NAMALWA (cell line): ENCODE data around the gene SDK2.

Experiments used
- DNase-seq: peaks from one replicate; pipeline ENCODE4 v3.0.0-alpha.2; 2015; ENCODE audit warnings: low spot score

Gene SDK2

GRCh38 chr17:73650617-73651200, 6.5 kb upstream of the SDK2 start:
- DNase-seq: no peak

- DNase-seq: peak; percentile 17
These were observed 5.9 kb upstream of the SDK2 start for GRCh38 chr17:73650140-73650539.

DNA sequence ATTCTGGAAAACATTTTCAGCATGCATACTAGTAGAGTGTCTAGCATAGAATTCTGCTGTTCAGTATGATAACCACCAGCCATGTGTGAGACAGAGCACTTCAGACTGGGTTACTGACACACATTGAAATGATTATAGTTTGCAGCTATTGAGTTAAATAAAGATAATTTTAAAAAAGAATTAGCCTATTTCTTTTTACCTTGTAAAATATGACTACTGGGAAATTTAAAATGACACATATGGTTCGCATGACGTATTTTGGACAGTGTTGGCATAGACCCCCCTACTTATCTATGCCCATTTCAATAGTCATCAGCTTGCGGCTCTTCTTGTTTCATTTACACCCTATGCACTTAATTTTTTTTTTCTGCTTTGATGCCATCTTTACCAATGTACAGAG, 4.7 kb upstream of the SDK2 start:
- DNase-seq: no peak

GRCh38 chr17:73648543-73648820, 4.2 kb upstream of the SDK2 start:
- DNase-seq: no peak

- no peak for DNase-seq
These were observed 3.7 kb upstream of the SDK2 start for GRCh38 chr17:73647772-73648542.

DNA sequence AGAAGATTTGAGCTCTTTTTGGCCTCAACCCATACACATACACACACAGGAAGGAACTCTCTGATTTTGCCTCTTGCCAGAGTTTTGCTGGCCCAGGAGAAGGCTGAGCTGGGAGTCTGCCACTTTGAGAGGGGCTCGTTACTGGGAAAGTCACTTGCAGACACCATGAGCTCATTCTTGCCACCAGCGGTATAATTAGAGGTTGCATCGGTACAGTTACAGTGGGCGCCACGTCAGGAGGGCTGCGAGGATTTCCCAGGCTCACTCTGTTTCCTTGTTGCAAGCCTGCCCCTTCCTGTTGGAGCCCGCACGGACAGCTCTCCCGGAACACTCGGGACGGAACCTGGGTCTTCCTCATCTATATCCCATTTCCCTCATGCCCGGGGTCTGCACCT, 3.1 kb upstream of the SDK2 start:
- no peak for DNase-seq

GRCh38 chr17:73646409-73647300, 2.4 kb upstream of the SDK2 start:
- DNase-seq: peak; percentile 48

- DNase-seq: no peak
These were observed 1.0 kb upstream of the SDK2 start for GRCh38 chr17:73645050-73645871.

DNA sequence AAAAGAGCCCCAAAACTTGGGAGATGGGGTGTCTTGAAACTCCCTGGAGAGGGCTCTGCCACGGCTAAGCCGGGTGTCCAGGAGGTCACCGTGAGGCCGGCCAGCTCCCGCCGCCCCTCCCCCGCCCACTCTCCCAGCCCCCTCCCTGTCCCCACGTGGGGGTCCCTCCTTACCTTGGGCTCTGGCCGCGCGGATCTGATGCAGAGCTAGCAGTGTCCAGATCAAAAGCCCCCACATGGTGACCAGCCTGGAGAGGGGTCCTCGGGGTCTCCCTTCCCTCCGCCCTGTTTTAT, 447 bp downstream of the SDK2 start:
- DNase-seq: no peak

DNA sequence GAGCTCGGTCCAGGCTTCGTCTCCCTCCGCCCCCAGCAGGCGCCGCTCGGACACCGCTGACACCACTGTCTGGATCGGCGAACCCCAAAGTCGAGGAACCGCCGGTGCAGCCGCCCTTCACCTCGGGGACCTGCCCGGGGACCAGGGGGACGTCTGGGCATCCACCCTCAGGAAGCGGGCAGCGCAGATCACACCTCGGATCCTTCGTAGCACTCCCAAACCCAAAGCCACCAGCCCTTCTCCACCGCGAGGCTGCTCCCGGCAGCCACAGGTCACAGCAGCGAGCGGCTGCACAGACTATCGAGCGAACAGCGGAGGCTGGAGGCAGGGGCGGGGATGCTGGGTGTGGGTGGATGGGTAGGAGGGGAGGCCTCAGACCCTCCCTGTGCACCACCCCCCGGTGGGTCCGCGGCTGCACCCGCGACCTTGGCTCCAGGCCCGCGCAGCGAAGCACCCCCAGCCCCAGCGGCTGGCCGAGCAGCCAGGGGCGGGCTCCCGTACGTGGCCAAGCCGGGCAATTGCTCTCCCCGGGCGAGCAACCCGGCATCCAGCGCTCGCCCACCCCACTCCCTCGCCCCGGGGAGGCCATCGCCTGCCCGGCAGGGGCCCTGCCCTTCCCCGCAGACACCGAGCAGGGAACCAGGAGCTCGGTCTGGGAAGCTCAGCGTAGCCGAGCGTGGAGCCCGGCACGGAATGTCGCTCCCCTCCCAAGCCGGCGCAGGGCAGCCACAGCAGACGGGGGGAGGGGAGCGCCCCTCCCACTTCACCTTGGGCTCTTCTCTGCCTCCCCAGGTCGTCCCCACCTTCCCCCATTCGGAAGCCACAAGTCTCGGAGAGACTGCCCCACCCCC, 1.0 kb downstream of the SDK2 start:
- no peak for DNase-seq

- no peak for DNase-seq
These were observed 1.6 kb downstream of the SDK2 start for GRCh38 chr17:73642659-73643000.

DNA sequence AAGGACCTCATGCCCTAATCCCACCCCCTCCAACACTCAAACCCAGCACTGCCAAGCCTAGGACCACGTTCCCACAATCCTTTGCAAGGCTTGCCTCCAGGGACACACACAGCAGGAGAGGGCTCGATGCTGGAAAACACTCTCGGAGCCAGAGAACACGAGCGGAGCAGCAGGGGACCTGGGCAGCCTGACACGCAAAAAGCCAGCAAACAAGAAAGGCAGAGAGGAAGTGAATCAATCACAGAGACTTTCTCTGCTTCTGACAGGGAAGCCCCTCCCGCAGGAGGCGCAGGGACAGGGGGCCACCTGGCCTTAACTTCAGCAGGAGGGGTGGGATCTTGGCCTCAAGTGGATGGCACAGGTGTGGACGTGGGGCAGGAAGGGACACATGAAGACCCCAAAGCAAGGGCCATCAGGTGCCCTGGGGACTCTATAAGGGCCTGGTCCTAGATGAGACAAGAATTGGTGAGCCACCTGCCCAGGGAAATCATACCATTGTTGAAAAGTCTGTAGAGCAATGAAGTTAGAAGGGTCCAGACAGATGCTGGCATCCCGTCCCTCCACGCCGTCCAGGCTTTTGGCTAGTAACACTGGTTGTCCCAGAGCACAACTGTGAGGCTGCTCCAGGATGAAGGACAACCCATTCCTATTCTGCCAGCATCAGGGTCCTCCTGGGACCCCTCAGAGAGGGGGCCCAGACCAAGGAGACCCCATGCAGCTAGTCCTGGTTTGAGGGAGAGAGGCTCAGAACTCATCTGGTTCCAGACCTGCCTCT, 2.2 kb downstream of the SDK2 start:
- no peak for DNase-seq

DNA sequence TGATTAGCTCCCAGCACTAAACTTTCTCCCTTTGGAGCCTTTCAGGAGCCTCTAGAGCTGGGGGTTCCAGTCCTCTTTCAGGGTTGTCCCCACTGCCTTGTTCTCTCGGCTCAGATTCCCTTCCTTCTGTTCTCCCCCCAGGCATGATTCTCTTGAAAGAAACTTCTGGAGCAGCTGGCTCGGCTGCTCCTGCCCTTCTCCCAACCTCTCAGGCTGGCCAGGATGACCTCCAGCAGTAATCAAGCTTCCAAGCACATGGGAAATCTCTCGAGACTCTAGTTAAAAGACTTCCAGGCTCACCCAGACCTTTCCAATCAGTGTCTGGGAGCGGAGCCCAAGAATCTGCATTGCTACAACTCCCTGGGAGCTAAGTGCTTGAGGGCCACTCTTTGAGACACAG, 3.6 kb downstream of the SDK2 start:
- DNase-seq: no peak

- DNase-seq: no peak
These were observed 4.3 kb downstream of the SDK2 start for GRCh38 chr17:73639932-73640331.

GRCh38 chr17:73639322-73639721, 4.9 kb downstream of the SDK2 start:
- DNase-seq: no peak

GRCh38 chr17:73638556-73638955, 5.7 kb downstream of the SDK2 start:
- DNase-seq: no peak

DNA sequence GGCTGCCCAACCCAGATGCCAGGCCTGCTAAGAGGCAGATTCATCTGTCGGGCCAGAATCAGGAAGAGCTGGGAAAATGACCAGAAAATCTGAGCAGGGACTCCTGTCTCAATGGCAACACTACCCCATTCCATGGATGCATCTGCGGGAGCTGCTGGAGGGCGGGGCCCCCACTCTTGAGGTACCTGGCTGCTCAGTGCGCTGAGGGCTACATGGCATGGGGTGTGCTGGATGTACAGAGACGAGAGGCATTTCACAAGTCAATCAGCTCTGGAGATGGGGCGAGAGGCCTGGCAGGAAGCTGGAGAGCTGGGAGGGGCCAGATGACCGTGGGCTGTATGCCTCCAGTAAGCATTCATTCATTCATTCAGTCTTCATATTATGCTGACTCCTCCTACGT, 6.4 kb downstream of the SDK2 start:
- DNase-seq: no peak

GRCh38 chr17:73635101-73635817, 9.0 kb downstream of the SDK2 start:
- DNase-seq: no peak

DNA sequence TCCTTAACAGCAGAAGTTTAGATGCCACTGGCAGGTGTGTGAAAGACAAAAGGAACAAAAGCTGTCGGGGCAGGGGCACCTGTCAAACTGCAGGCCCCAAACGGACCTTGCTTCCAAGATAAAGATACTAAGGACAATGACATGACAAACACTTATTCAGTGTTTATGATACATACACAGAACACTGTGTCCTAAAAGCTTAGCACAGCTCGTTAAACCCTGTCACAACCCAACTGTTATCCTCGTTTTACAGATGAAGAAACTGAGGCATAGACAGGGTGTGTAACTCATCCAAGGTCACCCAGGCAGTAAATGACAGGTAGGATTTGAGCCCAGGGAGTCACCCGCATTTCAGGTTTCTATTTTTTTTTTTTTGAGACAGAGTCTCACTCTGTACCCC, 9.6 kb downstream of the SDK2 start:
- no peak for DNase-seq

GRCh38 chr17:73633736-73634135, 10.5 kb downstream of the SDK2 start:
- no peak for DNase-seq
